HG03575 (cell line): ENCODE results near the gene NUDT4B.
"Not testable (repeated sequence)": the region's sequence is repeated elsewhere in the genome, so short reads cannot be mapped to it uniquely, and the experiment has no call there.

Experiments
- ATAC-seq: cut with Tn5 transposase; IDR thresholded peaks from one replicate; pipeline ENCODE4 v1.9.1; 2021; ENCODE audit not compliant: unreplicated experiment, insufficient number of reproducible peaks, low FRiP score; ENCODE audit errors: extremely low read depth

Gene NUDT4B

DNA sequence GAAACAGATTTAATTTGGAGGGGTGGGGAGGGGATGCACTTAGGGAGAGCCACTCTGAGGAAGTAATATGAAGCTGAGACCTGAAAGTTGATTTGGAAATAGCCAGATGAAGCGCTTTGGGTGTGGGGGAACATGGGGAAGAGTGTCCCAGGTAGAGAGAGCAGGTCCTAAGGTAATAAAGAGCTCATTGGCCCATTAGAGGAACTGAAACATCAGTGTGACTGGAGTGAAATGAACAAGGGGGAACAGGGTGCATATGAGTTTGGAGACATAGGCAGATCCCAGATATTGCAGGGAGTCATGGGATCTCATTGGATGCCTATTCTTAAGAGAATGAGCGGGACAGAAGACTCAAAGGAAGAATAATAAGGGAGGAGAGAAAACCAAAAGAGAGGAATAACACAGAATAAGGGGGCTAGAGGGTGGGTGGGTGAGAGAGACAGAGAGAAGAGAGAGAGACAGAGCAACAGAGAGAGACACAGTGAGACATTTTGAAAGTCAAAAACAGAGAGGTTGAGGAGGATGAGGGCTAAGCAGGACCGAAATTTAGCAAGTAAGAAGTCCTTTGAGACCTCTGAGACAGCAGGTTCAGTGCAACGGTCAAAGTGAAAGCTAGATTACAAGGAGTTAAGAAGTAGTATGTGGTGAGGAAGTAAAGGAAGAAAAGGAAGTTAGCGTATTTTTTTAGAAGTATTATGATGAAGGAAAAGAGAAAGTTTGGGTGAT lies 14.8 kb upstream of the NUDT4B start:
- ATAC-seq, result peak; percentile 52

DNA sequence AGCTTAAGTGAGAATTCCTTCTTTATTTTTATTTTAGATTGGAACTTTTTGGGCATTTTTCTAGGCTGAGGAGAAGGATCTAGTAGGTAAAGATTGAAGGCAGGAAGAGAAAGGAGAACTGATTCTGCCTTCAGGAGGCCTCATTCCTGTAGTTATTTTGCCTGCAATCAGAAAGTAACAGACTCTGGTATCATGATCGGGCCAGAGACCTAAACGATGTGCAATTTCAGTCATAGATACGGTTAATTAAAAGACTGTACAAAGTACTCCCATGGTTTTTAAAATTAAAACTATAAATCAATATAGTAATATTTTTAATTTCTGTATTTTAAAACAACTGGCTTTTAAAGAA lies 14.3 kb upstream of the NUDT4B start:
- not testable (repeated sequence) for ATAC-seq

DNA sequence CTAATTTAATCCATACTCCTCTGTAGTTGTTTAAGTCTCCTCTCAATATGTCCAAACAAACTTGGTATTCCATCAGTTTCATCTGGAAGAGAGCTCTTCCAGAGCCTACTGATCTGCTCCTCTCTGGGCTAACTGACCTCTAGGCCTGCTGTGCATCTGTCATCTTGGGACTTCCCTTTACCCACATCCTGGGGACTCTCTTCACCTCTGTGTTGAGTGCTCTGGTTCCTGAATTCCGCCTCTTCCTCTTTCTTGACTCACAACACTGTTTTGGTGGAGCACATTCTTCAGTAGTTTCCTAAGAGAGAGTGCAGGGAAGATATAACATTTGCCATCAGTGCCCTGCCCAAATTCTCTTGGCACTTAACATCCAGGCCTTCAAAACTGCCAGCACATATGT lies 13.0 kb upstream of the NUDT4B start:
- not testable (repeated sequence) for ATAC-seq

DNA sequence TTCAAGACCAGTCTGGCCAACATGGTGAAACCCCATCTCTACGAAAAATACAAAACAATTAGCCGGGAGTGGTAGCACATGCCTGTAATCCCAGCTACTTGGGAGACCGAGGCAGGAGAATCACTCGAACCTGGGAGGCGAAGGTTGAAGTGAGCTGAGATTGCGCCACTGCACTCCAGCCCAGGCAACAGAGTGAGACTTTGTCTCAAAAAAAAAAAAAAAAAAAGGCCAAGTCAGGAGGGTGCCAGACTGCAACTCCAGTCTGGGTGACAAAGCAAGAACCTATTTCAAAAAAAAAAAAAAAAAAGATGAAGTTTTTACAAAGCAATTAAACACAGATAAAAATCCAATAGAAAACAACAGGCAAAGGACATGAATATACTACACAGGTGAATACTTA lies 9.9 kb upstream of the NUDT4B start:
- not testable (repeated sequence) for ATAC-seq

DNA sequence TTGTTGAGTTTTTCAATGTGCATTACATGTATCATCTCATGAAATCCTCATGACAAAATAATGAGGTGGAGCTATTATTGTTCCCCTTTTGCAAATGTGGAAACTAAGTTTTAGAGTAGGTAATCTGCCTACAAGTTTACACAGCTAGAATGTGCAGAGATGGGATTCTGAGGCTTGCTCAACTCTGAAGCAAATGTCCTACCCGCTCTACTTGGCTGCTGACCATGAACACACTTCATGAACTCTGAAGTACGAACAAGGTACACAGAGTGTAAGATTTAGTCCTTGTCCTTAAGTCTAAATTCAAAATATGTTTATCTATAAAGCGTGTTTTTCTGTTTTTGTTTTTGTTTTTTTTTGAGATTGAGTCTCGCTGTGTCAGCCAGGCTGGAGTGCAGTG lies 5.4 kb upstream of the NUDT4B start:
- not testable (repeated sequence) for ATAC-seq

DNA sequence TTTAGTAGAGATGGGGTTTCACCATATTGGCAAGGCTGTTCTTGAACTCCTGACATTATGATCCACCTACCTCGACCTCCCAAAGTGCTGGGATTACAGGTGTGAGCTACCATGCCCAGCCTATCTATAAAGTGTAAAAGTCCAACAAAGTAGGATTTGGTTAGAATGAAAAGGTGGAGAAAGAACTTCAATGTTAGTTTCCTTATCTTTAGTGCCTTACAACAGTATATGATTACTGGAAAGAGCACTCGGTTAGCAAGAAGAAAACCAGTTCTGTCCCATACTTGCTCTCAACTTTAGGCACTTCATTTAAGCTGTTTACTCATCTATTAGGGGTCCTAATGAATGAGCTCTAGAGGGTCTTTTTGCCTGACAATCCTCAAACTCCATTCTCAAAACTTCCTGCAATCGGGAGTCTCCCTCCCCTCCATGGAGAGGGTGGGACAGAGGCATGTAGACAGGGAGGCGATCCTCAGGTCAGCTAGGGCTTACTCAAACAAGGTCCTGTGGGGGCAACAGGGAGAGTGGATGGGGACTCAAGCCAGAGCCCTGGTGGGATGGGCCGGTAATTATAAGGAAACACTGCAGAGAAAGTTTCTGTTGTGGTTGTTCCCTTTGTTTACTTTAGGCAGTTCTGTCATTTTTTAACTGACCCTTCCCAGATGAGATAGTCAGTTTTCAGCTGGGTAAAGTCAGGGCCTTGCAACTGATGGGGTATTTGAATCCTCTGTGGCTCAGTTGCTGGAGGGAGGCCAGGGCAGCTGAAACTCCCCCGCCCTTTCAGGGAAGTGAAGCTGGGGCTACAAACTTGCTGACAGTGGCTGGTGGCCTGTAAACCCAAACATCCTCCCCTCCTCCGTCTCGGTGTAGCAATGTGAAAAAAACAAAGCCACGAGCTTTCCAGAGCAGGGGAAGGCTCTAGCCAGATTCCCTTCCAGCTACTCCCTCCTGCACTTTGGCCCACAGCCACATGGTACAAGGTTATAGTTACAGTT lies 4.6 kb upstream of the NUDT4B start:
- not testable (repeated sequence) for ATAC-seq

DNA sequence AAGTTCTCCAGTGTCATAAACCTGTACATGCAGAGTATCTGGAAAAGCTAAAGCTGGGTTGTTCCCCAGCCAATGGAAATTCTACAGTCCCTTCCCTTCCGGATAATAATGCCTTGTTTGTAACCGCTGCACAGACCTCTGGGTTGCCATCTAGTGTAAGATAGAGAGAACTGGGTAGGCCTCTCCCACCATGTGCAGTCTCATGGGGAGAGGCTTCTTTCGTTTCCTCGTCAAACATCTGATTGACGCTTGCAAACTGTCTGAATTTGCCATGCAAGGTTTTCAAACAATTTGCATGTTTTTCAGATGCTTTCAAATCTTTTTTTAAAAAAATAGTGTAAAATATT lies 734 bp downstream of the NUDT4B start:
- not testable (repeated sequence) for ATAC-seq

DNA sequence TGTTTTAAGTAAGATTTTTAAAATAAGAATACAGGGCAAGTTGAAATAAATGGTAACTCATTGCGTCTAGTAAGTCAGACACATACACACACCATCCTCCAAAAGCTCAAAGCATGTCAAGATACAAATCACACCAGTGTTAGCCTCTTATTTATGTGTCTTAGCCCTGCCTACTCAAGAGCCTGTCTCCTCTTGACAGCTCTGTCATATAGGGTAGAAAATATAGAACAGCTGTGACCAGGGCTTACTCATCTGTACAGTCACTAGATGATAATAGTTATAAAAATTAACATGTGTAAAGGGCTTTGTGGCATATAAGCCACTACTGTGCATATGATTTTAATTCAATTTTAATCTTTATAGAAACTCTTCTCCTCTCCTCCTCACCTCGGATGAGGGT lies 7.7 kb downstream of the NUDT4B start:
- ATAC-seq, result not testable (repeated sequence)

DNA sequence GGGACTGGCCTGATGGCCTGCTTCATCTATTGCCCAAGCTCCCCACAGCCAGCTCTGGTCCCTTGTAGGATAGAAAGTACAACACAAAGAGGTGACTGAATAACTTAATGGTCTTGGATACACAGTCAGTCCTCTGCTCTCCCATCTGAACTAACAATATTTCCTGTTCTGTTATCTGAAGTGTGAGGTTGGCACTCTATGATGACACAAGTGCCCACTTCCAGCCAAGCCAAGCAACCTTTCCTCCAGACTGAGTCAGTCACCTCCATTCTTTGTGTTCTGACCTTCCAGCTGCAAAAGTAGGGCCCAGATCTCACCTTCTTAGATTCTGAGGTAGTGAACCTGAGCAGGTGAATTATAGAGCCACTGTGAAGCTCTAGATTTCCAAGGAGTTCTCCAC lies 8.9 kb downstream of the NUDT4B start:
- ATAC-seq, result not testable (repeated sequence)

DNA sequence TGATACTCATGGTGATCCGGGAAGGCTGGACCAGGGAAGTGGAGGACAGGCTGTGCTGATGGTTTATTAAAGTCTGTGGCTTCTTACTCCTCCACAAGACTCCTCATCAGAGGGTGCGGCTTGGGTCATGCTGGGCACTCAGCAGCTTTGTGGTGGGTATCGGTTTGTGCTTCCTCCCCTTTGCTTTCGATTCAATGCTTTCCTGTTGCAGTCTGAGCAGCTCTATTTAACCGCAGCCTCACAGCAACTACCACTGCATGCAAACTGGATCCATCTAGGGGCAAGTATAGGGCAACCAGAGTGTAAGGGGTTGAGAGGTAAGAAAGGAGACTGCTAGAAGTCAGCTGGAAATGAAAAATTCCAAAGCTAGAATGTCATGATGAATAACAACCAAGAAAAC lies 9.8 kb downstream of the NUDT4B start:
- peak; percentile 73 for ATAC-seq

DNA sequence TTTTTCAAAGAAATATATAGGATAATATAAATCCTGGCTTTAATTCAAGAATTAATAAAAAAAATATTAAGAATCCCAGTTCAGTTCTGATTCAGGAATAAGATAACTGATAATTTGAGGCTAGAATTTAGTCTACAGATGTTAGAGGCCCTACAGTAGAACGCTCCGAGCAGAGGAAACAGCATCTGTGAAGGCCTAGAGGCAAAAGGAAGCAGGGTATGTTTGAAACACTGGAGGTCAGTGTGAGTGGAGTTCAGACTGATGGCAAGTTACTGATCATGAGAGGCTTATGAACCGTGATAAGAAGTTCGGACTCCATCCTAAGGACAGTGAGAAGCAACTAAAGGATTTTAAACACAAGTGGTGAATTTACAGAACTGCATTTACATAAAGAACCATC lies 10.4 kb downstream of the NUDT4B start:
- not testable (repeated sequence) for ATAC-seq

DNA sequence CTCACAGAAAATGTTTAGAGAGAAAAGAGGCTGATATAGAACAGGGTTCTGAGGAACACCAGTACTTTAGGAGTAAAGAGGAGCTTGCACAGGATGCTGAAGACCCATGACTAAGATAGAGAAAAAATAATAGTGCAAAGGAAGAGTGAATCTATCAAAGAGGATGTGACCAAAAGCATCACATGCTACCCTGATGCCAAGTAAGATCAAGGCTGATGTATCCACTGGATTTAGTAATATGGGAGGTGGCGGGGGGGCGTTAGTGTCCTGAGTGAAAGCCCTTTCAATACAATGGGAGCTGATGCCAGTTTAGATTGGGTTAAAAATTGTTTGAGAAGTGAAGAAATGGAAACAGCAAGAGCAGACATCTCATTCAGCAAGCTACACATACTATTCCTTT lies 11.2 kb downstream of the NUDT4B start:
- not testable (repeated sequence) for ATAC-seq

DNA sequence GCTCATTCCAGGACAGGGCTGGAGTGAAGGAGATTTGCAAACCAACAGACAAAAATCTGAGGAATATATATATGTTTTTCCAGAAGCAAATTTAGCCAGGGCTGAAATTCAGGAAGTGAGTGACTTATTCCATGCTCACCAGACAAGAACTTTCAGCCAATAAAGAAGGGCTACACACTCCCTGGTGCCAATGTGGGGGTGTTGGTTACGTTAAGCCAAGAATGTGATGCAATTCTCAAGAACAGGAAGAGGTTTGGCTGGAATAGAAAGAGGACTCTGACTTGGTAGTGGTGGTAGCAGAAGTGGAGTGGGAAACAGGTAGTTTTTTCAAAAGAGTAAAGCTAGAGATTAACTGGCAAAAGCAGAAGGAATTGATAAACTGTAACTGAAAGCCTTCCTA lies 11.6 kb downstream of the NUDT4B start:
- ATAC-seq, result not testable (repeated sequence)

DNA sequence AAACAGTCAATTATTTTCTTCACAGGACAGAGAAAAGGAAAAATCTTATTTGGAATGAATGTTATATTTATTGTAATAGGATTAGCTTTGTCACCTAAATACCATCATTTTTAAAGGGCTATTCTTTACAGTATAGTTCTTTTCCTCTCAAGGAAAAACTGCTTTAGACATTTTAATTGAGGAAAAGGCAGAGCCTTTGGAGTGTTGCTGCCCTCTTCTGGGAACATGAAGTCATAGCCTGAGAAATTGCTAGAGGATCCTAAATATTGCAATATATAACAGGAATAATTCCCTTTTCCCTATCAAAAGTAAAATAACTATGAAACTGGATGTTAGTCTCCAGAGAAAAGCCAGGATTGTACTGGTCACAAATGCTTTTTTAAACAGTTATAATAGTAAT lies 12.8 kb downstream of the NUDT4B start:
- not testable (repeated sequence) for ATAC-seq

DNA sequence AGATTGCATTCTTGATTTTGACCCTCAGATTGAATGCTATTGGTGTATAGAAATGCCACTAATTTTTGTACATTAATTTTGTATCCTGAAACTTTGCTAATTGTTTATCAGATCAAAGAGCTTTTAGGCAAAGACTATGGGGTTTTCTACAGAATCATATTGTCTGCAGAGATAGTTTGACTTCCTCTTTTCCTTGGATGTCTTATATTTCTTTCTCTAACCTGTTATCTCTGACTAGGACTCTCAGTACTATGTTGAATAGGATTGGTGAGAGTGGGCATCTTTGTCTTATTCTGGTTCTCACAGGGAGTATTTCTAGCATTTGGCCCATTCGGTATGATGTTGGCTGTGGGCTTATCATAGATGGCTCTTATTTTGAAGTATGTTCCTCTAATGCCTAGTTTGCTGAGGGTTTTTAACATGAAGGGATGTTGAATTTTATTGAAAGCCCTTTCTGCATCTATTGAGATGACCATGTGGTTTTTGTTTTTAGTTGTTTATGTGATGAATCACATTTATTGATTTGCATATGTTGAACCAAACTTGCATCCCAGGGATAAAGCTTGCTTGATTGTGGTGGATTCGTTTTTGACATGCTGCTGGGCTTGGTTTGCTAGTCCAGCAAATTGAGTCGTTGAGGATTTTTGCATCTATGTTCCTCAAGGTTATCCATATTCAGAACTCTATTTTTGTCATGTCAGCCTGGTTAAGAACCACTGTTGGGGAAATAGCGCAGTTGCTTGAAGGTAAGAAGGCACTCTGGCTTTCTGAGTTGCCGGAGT lies 16.9 kb downstream of the NUDT4B start:
- ATAC-seq, result not testable (repeated sequence)

DNA sequence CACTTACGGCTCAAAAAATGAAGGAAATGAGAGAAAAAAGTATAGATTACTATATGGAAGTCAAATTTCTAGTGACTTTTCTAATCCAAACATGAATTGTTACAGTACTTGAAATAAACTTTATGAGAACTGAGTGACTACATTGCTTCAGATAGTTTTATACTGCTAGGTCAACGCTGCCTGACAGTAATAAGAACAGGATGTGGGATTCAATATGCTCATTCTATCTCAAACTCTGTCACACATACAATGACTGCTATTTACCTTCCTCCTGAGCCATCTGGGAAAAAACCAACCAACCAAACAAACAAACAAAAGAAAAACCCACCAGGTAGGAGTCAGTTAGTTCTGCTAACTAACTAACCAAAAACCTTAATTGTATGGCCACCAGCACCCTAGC lies 20.0 kb downstream of the NUDT4B start:
- ATAC-seq, result not testable (repeated sequence)

DNA sequence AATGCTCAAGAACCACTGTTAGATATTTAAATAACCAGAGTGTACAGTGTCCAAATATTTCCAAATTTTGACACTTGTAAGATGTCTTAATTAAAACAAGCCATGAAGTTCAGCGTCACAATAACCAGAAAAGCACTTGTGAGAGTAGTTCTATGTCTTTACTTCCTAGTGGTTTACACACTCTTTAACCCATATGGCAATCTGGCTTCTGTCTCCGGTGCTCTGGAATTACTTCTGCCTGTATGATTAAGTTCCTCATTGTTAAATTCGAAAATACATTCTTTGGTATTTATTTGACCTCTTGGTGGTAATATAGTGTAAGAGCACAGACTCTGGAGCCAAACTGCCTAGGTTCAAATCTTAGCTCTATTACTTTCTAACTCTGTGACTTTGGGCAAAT lies 20.9 kb downstream of the NUDT4B start:
- not testable (repeated sequence) for ATAC-seq

DNA sequence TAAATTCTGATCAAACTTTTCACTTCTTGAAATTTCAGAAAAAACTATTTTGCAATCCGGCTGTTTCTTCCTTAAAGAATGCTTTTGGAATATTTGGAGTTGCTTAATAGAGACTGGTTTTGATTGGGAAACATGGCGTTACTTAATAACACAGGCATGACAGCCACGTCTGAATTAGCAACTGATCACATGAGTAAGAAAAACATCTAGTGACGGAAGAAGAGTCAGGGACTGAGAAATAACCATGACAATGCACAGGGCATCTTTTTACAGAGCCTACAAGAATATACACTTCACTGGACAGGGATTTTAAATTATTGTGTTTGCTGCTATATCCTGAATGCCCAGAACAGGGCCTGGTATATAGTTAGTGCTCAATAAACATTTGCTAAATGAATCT lies 25.1 kb downstream of the NUDT4B start:
- ATAC-seq, result not testable (repeated sequence)

DNA sequence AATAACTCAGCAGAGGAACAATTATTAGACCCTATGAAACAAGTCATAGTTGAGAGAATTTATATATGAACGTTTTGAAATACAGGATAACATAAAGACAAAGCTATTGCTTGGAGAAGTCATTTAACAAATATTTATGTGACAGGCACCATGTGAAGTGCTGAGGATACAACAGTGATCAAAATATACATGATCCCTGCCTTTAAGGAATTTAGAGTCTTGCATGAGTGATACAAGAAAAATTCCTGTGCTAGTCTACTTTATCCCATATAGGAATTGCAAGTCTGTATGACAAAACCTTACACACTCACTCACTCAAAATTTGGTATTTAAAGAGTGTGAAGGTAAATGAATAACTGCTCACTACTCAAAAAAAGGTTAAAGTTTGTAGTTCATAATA lies 25.5 kb downstream of the NUDT4B start:
- not testable (repeated sequence) for ATAC-seq
